Suprapubic skin (tissue), 3 donors: ENCODE data around the gene AWAT2.

Experiments used
- CTCF ChIP-seq, 2 donors: fragments of 200-600 bp in 1 of 2; fragments of 450-650 bp in 1 of 2; sonication (generic) in 1 of 2; IDR thresholded peaks; one replicate each; pipeline ENCODE4 v1.5.1; 2016 to 2019; ENCODE audit warnings: antibody characterized with exemption in 2 of 2, mild to moderate bottlenecking in 1 of 2, moderate library complexity in 1 of 2
- EP300 ChIP-seq: sonication (generic); formaldehyde crosslinking; IDR thresholded peaks from one replicate; pipeline ENCODE4 v1.6.1; 2017; ENCODE audit warnings: antibody characterized with exemption
- POLR2A ChIP-seq, 2 donors: fragments of 450-650 bp; IDR thresholded peaks; one replicate each; pipeline ENCODE4 v1.6.1; 2017; ENCODE audit warnings: antibody characterized with exemption in 2 of 2, mild to moderate bottlenecking in 2 of 2, moderate library complexity in 2 of 2

DNA sequence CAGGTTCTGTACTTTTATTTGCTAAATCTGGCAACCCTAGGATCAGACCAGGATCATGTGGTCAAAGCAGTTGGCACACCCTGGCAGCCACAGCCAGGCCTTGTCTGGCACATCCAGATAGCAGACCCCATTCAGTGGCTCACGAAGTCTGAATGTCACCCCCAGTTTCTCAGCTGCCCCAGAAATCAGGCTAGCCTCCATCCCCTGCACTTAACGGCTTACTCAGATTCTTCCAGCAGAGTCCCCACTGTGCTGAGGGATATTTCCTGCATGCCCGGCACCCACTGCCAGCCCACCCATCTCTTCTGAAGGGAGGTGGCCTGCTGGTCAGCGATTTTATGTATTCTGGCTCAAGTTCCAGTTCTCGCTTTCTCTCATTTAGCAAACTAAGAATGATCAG, 4.7 kb upstream of the AWAT2 start:
- TF ChIP-seq CTCF (IDR thresholded peaks at IDR 0.05), result no peak
- TF ChIP-seq POLR2A (IDR thresholded peaks at IDR 0.05), result no peak
- no peak for TF ChIP-seq EP300
